GM21381 (cell line): Measurements from ENCODE around the gene IFITM5.

Source experiments
- ATAC-seq: cut with Tn5 transposase; IDR thresholded peaks from one replicate; pipeline ENCODE4 v1.9.1; 2021; ENCODE audit warnings: mild to moderate bottlenecking, moderate library complexity; ENCODE audit not compliant: unreplicated experiment

The IFITM5 gene

DNA sequence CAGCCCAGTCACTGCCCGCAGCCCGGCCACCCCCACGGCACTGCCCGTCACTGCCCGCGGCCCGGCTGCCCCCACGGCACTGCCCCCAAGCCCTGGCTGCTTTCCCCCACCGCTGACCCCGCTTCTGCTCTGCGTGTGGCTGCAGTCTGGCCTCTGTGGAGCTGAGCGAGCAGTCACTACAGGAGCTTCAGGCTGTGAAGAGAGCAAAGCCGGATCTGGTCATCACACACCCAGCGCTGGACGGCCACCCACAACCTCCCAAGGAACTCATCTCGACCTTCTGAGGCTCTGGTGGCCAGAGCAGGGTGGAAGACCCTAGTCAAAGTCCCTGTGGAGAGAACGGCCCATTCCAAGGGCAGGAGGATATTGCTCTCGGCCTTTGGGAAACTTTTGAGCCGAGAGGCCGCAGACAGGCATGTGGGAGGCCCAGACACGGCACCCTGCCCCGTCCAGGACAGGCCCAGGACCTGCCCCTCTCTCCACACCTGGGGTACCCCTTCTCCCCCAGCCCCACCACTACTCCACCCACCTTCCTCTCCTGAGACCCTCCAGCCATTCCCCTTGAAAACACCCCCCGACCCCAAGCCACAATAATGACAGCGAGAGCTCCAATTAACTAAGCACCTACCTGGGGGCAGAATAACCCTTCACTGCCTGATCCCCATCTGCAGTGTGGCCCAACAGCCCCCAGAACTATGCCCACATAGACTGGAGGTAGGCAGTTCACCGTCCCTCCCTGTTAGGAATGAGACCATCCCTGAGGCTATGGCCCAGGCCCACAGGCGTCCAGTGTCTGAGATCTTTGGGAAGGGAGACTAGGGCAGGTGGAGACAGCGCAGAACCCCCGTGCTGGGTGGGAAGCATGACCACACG, 14.1 kb downstream of the IFITM5 start:
- ATAC-seq, result no peak

DNA sequence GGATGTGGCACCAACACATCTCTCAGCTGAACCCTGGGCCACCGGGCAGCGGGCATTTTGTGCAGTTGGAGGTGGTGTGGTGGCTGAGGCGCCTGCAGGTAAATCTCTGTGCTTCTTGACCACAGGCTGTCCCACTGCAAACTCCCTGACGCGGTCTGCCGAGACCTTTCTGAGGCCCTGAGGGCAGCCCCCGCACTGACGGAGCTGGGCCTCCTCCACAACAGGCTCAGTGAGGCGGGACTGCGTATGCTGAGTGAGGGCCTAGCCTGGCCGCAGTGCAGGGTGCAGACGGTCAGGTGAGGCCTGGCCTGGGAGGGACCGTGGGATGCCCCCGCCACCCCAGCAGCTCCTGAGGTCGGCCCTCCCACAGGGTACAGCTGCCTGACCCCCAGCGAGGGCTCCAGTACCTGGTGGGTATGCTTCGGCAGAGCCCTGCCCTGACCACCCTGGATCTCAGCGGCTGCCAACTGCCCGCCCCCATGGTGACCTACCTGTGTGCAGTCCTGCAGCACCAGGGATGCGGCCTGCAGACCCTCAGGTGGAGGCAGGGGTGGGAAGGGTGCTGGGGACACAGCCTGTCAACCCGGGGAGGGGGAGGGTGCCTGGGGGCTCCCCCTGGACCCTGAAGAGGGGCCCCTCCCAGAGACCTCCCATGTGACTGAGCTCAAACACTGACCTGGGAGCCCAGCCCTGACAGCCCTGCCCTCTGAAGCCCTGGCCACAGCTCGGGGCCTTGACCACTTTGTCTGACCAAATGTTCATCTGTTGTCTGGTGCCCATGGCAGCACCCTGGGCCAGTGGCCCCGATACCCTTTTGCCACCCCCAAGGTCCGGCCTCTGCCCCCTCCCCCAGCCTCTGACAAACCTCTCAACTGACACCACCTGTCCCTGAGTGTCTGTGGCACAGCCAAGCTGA, 15.0 kb downstream of the IFITM5 start:
- no peak for ATAC-seq

DNA sequence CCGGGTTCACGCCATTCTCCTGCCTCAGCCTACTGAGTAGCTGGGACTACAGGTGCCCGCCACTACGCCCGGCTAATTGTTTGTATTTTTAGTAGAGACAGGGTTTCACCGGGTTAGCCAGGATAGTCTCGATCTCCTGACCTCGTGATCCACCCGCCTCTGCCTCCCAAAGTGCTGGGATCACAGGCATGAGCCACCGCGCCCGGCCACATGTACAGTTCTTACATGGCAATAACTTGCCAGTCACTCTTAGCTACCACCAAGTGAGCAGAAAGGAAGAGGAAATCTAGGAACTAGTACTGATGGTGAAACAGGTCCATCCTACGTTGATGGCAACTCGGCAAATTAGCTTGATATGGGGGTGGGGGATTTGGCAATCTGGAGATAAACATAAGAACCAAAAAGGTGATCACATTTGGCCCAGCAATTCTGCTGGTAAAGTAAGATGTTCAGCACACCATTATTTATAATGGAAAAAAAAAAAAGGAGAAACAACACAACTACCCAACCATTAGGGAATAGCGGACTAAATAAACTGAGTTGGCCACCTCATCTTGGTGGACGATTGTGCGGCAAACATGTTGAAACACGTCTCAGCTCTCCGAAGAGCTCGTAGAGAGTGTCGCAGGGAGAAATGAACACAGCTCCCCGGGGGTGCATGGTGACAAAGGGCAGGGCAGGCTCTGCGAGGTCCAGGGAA, 15.8 kb downstream of the IFITM5 start:
- ATAC-seq, result no peak

DNA sequence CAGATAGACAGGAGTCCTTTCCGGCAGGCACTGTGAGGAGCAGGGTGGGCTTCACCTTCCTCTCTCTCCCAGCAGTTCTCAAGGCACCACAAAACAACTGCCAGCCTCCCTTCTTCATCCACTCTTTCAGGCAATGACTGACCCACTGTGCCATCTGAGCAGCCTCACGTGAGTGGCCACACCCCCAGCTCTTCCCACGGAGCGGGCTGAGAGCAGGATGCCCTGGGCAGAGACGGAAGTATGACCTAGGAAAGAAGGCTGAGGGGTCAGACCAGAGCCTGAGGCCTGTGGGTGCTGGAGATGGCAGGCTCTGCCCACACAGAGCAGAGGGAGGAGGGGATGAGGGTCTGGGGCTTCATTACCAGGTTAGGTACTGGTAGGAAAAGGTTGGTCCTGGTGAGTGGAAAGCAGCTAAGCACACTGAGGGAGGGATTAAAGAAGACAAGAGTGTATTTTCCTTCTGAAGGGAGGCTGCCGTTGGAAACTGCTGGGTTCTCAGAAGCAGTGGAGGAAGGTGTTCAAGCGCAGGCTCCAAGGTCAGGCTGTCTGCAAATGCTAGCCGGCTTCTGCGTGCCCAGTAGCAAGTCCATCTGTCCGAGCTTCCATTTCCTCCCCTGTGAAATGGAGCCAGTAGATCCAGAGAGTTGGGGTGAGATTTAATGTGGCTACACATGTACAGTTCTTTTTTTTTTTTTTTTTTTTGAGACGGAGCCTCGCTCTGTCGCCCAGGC, 16.5 kb downstream of the IFITM5 start:
- no peak for ATAC-seq

DNA sequence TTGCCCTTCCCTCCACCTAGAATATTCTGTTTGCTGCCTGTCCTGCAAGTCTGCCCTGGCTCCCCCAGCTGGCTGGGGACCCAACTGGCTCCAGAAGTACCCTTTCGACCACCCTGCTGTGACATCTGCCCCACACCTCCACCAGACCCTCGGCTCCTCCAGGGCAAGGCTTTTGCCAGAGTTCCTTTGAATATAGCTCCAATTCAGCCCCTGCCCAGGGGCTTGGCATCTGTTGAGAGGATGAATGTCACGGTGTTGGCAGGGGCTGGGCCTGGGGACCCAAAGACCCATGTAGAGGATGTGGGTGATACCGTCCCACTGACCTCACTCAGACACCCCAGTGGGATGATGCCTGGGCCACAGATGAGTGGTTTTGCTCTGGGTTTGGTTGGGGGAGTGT, 17.2 kb downstream of the IFITM5 start:
- no peak for ATAC-seq

DNA sequence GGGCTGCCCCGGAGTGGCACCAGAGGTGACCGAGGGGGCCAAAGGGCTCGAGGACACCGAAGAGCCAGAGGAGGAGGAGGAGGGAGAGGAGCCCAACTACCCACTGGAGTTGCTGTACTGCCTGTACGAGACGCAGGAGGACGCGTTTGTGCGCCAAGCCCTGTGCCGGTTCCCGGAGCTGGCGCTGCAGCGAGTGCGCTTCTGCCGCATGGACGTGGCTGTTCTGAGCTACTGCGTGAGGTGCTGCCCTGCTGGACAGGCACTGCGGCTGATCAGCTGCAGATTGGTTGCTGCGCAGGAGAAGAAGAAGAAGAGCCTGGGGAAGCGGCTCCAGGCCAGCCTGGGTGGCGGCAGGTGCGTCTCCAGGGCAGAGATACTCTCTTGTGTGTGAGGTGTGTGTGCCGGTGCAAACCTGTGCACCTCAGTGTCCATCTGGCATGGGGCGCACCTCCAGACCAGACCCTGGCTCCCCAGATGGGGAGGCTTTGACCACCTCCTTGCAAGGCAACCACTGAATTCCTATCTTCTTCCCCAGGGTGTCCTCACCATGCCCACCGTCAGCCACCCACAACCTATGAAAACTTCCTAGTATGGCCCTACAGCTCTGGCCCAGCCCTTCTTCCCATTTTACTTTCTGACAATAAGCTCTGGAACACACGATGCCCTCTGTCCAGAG, 17.7 kb downstream of the IFITM5 start:
- no peak for ATAC-seq

DNA sequence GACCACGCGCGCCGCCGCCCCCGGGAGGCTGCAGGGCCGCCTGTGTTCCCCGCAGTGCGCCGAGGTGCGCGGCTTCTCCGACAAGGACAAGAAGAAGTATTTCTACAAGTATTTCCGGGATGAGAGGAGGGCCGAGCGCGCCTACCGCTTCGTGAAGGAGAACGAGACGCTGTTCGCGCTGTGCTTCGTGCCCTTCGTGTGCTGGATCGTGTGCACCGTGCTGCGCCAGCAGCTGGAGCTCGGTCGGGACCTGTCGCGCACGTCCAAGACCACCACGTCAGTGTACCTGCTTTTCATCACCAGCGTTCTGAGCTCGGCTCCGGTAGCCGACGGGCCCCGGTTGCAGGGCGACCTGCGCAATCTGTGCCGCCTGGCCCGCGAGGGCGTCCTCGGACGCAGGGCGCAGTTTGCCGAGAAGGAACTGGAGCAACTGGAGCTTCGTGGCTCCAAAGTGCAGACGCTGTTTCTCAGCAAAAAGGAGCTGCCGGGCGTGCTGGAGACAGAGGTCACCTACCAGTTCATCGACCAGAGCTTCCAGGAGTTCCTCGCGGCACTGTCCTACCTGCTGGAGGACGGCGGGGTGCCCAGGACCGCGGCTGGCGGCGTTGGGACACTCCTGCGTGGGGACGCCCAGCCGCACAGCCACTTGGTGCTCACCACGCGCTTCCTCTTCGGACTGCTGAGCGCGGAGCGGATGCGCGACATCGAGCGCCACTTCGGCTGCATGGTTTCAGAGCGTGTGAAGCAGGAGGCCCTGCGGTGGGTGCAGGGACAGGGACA, 18.4 kb downstream of the IFITM5 start:
- ATAC-seq, result no peak

DNA sequence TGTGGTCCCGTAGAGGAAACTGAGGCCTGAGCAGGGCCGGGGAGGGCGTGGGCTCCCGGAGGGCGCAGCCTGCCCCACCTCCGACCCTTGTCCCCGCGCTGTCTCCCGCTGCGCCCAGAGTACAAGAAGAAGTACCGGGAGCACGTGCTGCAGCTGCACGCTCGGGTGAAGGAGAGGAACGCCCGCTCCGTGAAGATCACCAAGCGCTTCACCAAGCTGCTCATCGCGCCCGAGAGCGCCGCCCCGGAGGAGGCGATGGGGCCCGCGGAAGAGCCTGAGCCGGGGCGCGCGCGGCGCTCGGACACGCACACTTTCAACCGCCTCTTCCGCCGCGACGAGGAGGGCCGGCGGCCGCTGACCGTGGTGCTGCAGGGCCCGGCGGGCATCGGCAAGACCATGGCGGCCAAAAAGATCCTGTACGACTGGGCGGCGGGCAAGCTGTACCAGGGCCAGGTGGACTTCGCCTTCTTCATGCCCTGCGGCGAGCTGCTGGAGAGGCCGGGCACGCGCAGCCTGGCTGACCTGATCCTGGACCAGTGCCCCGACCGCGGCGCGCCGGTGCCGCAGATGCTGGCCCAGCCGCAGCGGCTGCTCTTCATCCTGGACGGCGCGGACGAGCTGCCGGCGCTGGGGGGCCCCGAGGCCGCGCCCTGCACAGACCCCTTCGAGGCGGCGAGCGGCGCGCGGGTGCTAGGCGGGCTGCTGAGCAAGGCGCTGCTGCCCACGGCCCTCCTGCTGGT, 19.2 kb downstream of the IFITM5 start:
- ATAC-seq, result no peak

DNA sequence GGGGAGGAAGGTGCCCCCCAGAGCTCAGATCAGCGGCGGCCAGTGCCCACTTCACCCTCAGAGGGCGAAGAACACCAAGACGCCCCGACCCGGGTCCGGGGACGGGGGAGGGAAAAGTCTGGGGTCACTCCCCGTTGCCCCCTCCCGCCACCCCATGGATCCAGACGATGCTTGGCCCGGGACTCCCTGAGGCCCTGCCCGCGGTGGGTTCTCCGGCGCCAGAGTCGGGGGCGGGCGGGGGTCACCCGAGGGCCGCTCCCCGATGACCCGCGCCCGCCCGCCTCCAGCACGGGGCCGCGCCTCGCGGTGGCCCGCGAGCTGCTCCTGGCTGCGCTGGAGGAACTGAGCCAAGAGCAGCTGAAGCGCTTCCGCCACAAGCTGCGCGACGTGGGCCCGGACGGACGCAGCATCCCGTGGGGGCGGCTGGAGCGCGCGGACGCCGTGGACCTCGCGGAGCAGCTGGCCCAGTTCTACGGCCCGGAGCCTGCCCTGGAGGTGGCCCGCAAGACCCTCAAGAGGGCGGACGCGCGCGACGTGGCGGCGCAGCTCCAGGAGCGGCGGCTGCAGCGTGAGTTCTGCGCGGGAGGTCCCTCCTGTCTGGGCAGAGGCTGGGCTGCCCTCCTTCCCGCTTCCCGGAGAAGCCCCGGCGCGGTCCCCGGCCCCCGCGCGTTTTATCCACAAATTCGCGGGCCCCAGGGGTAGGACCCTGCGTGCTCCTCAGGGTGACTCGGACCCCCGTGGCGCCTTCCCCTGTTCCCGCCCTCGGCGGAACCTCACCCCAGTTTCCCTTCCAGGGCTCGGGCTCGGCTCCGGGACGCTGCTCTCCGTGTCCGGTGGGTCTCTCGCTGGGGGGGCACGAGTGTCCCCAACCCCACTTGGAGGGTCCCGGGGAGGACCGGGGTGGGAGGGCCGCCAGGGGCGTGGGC, 20.0 kb downstream of the IFITM5 start:
- ATAC-seq, result no peak

DNA sequence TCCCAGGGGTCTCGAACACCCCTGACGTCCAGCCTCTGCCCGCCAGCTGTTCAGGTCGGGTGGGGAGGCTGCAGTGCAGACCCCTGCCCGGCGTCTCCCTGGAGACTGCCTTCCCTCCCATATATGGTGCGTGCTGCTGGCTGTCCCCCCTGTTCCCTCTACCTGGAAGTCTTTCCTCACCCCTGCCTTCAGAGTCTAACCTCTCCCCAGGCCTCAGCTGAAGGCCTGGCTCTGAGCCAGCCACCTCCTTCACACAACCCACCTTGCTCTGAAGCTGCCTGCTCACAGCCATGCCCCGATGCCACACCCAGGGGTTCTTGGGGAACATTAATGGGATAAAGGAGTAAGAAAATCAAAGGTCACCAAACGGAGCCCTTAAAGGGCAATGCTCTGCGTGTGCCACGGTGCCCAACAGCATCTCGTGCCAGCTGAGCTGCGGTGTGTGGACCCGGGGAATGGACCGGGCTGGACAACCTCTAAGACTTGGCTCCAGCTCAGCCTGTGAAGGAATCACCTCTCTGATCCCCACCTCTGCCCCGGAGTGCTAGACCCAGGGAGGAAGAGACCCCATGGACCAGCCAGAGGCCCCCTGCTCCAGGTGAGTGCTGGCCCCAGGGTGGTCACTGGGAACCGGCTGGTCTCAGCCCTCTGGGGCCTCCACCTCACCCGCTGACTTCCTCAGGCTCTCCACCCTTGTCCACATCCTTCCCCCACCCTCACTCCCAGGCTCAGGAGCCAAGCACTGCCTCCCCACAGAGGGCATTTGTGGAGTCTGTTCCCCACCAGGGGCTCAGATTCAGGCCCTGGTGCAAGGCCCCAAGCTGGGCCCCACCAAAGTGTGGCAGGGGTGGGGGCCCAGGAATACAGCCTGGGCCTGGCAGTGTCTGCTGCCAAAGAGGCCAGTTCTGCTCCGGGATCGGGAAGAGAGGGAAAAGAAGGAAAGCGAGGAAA, 21.1 kb downstream of the IFITM5 start, which contains the start of gene NLRP6:
Gene NLRP6 (plus strand): TSS at position 407 of the 951 bp plus-strand sequence. CDS start 163 bp downstream, at position 570.
- no peak for ATAC-seq

DNA sequence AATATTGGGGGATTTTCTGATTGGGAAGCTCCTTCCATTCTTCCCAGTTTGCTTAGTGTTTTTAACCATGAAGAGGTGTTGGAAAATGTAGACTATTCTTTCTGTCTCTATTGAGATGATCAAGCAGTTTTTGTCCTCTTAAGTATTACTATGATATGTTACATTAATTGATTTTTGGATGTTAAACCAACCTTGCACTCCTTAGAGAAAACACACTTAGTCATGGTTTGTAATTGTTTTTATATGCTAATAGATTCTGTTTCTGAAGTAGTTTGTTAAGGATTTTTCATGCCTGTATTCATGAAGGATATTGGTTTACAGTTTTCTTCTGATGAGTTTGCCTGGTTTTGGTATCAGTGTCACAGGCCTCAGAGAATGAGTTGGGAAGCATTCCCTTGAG, 23.1 kb downstream of the IFITM5 start:
- ATAC-seq, result no peak

DNA sequence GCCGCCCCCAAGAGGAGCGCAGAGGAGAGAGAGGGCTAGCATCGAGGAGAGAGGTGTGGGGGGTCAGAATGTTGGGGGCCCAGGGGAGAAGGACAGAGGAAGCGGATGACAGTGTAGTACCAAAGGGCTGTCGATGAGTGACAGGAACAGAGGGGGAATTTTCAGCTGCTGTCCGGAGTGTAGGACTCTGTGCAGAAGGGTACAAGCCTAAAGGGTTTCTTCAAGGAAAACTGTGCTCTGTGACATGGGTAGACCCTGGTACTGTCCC, 26.5 kb downstream of the IFITM5 start:
- ATAC-seq, result no peak

DNA sequence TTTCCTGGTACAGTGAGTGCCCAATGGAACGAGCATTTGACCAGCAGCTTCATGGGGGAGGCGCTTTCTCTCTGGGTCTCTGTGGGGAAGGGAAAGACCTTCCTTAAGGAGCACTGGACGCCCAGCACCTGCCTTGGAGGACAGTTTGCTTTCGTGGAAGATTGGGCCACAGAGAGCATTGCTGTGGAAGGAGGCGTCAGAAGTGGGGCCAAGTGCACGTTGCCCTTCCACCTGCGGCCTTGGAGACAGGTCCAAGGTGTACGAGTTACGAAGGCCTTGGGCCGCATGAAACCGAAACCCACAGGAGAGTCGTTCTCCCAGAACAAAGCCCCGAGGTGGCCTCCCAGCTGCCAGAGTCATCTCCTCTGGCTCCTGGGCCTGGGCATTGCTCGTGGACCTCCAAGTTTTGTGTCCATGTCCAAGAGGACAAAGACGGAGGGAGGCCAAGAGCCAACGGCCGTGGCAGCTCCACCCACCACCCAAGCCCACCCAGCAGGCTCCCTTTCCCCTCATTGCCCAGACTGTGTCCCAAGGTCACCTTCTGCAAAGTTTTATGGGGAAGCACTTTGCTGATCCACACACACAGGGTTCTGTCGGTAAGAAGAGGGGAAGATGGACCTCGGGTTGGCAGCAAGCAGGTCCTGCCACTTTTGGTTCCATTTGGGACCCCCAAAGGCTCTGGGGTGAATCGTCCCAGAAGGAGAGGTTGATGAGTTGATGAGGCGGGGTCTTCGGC, 27.0 kb downstream of the IFITM5 start:
- ATAC-seq, result no peak

DNA sequence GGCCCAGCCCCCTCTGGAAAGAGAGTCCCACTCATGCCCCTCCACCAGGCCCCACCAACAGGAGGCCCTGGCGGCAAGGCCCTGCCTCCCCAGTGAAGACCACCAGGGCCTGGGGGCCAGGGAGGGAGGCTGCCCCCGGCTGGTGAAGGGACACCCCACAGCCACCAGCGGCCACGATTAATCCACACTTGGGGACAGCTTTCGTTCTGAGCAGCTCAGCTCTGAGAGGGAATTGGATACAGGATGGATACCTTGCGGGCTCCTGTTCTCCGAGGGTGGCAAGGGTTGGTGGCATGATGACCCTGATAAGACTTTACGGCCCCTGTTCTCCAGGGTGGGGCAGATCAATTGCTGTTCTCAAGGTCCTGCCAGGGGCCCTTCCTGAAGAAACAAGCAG, 28.0 kb downstream of the IFITM5 start:
- no peak for ATAC-seq

DNA sequence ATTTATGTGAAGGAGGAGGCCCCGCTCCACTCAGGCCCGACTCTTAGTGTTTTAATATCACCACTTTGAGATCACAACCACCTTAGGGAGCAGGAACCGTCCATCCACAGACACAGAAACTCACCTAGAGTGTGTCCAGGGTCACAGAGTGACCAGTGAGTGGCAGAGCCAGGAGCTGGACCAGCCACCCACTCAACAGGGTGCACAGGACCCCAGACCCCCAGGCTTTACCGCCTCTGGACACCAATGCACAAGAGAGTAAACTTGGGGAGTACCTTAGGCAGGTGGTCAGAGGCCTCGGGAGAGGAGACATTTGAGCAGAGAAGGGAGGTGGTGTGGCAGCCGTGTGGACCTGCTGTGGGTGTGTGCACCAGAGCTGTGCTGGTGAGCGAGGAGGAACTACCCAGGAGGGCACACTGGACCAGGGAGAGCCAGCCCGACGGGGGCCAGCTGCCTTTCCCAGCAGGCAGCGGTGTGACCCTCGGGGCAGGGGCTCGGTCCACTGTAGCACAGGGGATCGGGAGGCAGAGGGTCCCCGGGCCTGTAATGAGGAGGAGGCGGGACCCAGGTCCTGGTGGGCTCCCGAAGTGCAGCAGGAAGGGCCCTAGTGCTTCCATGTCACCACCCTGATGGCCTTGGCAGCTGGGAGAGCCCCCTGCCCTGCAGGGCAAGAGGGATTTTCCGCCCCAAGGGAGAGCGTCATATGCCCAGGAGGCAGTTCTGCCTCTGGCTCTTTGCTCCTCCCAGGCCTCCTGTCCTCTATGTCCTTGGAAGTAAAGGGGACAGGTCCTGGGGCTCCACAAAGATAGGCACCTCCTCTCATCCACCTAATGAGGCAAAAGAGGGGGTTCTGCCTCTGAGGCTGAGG, 28.6 kb downstream of the IFITM5 start:
- no peak for ATAC-seq
